Stomach (tissue), 9 donors: ENCODE results near the gene PPFIA1. TPM values are rescaled to one million over a fixed set of nuclear protein-coding genes. Genes with fewer than 3 reads are reported as not detected.
"Not testable (repeated sequence)": the region's sequence is repeated elsewhere in the genome, so short reads cannot be mapped to it uniquely, and the experiment has no call there.

Source experiments
- DNase-seq, 2 donors: peaks; one replicate each; pipeline versions ENCODE4 v3.0.0 to v3.0.0-alpha.2; 2013 to 2019
- H3K27ac ChIP-seq, 5 donors: fragments of 200-600 bp in 4 of 5; sonication (generic) in 4 of 5; one replicate each; pipeline ENCODE4 v1.5.1; 2013 to 2019; ENCODE audit warnings: mild to moderate bottlenecking in 1 of 5, moderate library complexity in 1 of 5
- H3K27me3 ChIP-seq, 3 donors: fragments of 200-600 bp; sonication (generic); one replicate each; pipeline ENCODE4 v1.5.1; 2017 to 2019; ENCODE audit warnings: mixed run types in 1 of 3
- H3K36me3 ChIP-seq, 4 donors: fragments of 200-600 bp; sonication (generic); 1 replicate in 3 of 4; 2 replicates in 1 of 4; pipeline ENCODE4 v1.5.1; 2016 to 2019
- H3K4me1 ChIP-seq, 4 donors: fragments of 200-600 bp; sonication (generic); one replicate each; pipeline ENCODE4 v1.5.1; 2016 to 2019
- H3K4me3 ChIP-seq, 4 donors: fragments of 200-600 bp; sonication (generic) in 3 of 4; one replicate each; pipeline ENCODE4 v1.5.1; 2016 to 2019; ENCODE audit warnings: mild to moderate bottlenecking in 1 of 4
- H3K9me3 ChIP-seq, 4 donors: fragments of 200-600 bp; sonication (generic); one replicate each; pipeline ENCODE4 v1.5.1; 2016 to 2019
- CTCF ChIP-seq, 7 experiments: fragments of 450-650 bp in 4 of 7; fragments of 200-600 bp in 3 of 7; sonication (generic) in 3 of 7; IDR thresholded peaks; one replicate each; pipeline ENCODE4 v1.5.1; 2016 to 2019; ENCODE audit warnings: antibody characterized with exemption in 7 of 7, control low read depth in 2 of 7, mild to moderate bottlenecking in 1 of 7
- EP300 ChIP-seq: sonication (generic); formaldehyde crosslinking; IDR thresholded peaks from one replicate; pipeline ENCODE4 v1.6.1; 2017; ENCODE audit warnings: antibody characterized with exemption
- POLR2A ChIP-seq, 4 donors: fragments of 450-650 bp; IDR thresholded peaks; one replicate each; pipeline ENCODE4 v1.6.1; 2016; ENCODE audit warnings: antibody characterized with exemption in 4 of 4, control low read depth in 2 of 4, mild to moderate bottlenecking in 1 of 4, moderate library complexity in 1 of 4
- POLR2AphosphoS5 ChIP-seq, 3 donors: sonication (generic); formaldehyde crosslinking; IDR thresholded peaks; one replicate each; pipeline ENCODE4 v1.6.1; 2016; ENCODE audit warnings: antibody characterized with exemption in 3 of 3
- WGBS, 5 donors: extraction: QIAGEN DNeasy Blood & Tissue Kit in 3 of 5; methylation state at CpG; one replicate each; pipeline versions ENCODE4 v1.1.5 to v1.1.7; 2013 to 2018; 5-methylcytosine and 5-hydroxymethylcytosine counted together
- intact Hi-C: fragments of 100-400 bp; cut with DNase I; formaldehyde crosslinking; loops from one replicate; pipeline ENCODE4 v1.15.1; 2023; ENCODE audit warnings: low total_unique reads
- polyA plus RNA-seq, 3 donors: library from polyadenylated mRNA; stranded (reverse); fragments of 200-250 nt; gene quantifications; one replicate each; pipeline ENCODE4 v1.2.3, GENCODE V29; 2013
- total RNA-seq, 5 donors: library from RNA; depleted of rRNA; stranded (reverse); fragments of >200 nt; gene quantifications; one replicate each; pipeline versions ENCODE4 v1.1.0 to v1.2.3, GENCODE V29; 2014 to 2016
- donor health status: healthy with polysubstance abuse.
- donor health status: Bipolar disorder and iron deficiency.
- donor health status: healthy.

PPFIA1 gene
- total and polyA plus RNA-seq, 8 donors = 10.8 to 108 (median 35.5) TPM

- TF ChIP-seq POLR2A (IDR thresholded peaks at IDR 0.05) = no peak
- no peak for TF ChIP-seq POLR2AphosphoS5 (IDR thresholded peaks at IDR 0.05)
- no peak for TF ChIP-seq EP300
- no peak for TF ChIP-seq CTCF (IDR thresholded peaks at IDR 0.05)
These were observed 133.8 kb downstream of the PPFIA1 start for GRCh38 chr11:70404244-70404643.

DNA sequence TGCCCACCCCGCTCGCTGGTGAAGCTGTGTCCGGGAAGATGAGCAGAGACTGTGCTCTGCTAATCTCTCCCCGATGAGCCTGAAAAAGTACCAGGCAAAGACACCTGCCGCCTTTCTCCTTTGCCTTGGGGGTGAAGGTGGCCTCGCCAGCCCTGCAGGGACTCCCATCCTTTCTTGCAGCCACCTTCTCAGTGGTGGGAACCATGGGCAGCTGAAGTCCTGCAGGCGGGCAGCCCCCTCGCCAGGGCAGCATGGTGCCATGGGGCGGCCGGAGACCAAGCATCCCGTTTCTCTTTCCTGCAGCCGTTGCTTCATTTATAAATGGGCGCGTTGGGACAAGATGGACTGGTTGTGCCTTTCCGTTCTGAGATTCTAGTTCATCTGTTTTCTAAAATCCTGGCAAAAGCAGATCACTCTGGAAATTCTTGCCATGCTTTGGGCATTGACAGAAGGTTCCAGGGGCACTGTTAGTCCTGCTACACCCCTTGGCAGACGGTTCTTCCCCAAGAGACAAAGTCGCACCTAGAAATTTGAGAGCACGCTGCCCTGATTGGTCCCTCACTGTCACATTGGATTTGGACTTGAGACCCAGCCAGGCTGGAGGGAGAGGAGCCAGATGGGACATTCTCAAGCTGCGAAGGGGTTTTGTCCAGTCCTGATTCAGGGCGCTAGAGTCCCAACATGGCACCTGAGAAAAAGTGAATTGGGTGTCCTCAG is 135.3 kb downstream of the PPFIA1 start:
- Histone ChIP-seq H3K9me3 (no peaks in the 10 kb centered on the region), H3K4me3 (no peak overlapping the region), H3K27ac (no peak overlapping the region), H3K36me3 (peaks cover 34 to 62% (median 59%) of the 10 kb centered on the region in 4 donors), H3K4me1 (peaks cover 7 to 20% (median 13%) of the 10 kb centered on the region in 4 donors), H3K27me3 (peaks cover 0 to 5% (median 0%) of the 10 kb centered on the region in 3 donors)
- no peak for TF ChIP-seq POLR2AphosphoS5 (IDR thresholded peaks at IDR 0.05)
- no peak for TF ChIP-seq POLR2A (IDR thresholded peaks at IDR 0.05)
- no peak for TF ChIP-seq EP300
- TF ChIP-seq CTCF (IDR thresholded peaks at IDR 0.05) = no peak
- WGBS, 5 donors = 91 to 94% (median 92%) methylated on average over 20 of the region's 20 CpGs
- DNase-seq = no peak
- intact Hi-C loops = no loop called here

More at GRCh38 chr11:70404244-70404643, 133.8 kb downstream of the PPFIA1 start:
- H3K27ac ChIP-seq = no peak overlapping the region
- no peaks in the 10 kb centered on the region for H3K9me3 ChIP-seq
- H3K4me1 ChIP-seq = peaks cover 17 to 36% (median 29%) of the 10 kb centered on the region in 4 donors
- no peak overlapping the region for H3K4me3 ChIP-seq
- DNase-seq = no peak
- H3K36me3 ChIP-seq = peaks cover 21 to 46% (median 43%) of the 10 kb centered on the region in 4 donors
- peaks cover 0 to 7% (median 0%) of the 10 kb centered on the region in 3 donors for H3K27me3 ChIP-seq
- intact Hi-C loops = no loop called here
- WGBS, 5 donors = 87 to 90% (median 88%) methylated on average over 11 of the region's 11 CpGs

- 82 to 95% (median 89%) methylated on average over 13 of the region's 13 CpGs for WGBS, 5 donors
- no peak for TF ChIP-seq EP300
- TF ChIP-seq POLR2AphosphoS5 (IDR thresholded peaks at IDR 0.05) = no peak
- no peak for TF ChIP-seq POLR2A (IDR thresholded peaks at IDR 0.05)
- no peak for TF ChIP-seq CTCF (IDR thresholded peaks at IDR 0.05)
- no peak overlapping the region for H3K27ac ChIP-seq
- peaks cover 45 to 75% (median 71%) of the 10 kb centered on the region in 4 donors for H3K36me3 ChIP-seq
- peaks cover 0 to 7% (median 7%) of the 10 kb centered on the region in 4 donors for H3K4me1 ChIP-seq
- DNase-seq = no peak
- intact Hi-C loops = no loop called here
- no peaks in the 10 kb centered on the region for H3K9me3 ChIP-seq
- H3K4me3 ChIP-seq = no peak overlapping the region
- peaks cover 0 to 5% (median 0%) of the 10 kb centered on the region in 3 donors for H3K27me3 ChIP-seq
These were observed 136.6 kb downstream of the PPFIA1 start for GRCh38 chr11:70407121-70407520.

DNA sequence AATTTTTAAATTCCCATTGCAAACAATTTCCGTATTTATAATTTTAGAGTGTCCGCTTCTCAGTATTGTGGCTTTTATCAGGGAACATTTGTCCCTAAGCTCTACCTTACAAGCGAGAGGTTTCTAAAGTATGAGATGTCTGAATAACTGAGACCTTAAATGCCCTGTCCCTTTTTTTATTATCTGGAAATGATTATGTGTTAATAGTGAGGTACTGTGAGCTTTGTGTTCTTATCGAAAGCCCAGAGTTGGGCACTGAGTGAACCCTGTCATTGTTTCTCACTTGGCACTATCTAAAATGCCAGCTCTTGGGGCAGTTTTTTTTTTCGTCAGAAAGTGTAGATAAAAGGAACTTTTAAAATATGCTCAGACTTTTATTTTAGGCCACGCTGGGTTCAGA is 137.3 kb downstream of the PPFIA1 start:
- H3K27ac ChIP-seq = no peak overlapping the region
- H3K9me3 ChIP-seq = no peaks in the 10 kb centered on the region
- intact Hi-C loops = no loop called here
- H3K4me1 ChIP-seq = peaks cover 0 to 1% (median under 1%) of the 10 kb centered on the region in 4 donors
- H3K4me3 ChIP-seq = no peak overlapping the region
- peaks cover 52 to 82% (median 78%) of the 10 kb centered on the region in 4 donors for H3K36me3 ChIP-seq
- TF ChIP-seq POLR2AphosphoS5 (IDR thresholded peaks at IDR 0.05) = no peak
- no peak for TF ChIP-seq CTCF (IDR thresholded peaks at IDR 0.05)
- TF ChIP-seq POLR2A (IDR thresholded peaks at IDR 0.05) = no peak
- TF ChIP-seq EP300 = no peak
- no peak for DNase-seq
- peaks cover 0 to 5% (median 0%) of the 10 kb centered on the region in 3 donors for H3K27me3 ChIP-seq
- 81 to 95% (median 86%) methylated on average over 6 of the region's 6 CpGs for WGBS, 5 donors

DNA sequence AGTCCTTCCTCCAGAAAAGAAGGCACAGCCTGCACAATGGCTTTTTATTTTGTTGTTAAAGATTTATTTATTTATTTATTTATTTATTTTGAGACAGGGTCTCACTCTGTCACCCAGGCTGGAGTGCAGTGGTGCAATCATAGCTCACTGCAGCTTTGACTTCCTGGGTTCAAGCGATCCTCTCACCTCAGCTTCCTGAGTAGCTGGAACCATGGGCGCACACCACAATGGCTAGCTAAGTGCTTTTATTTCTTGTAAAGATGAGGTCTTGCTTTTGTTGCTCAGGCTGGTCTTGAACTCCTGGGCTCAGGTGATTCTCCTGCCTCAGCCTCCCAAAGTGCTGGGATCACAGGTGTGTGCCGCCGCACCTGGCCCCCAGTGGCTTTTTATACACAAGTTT is 137.8 kb downstream of the PPFIA1 start:
- H3K27me3 ChIP-seq, DNase-seq, H3K27ac ChIP-seq, H3K9me3 ChIP-seq, H3K4me1 ChIP-seq, H3K4me3 ChIP-seq, intact Hi-C loops: not testable (repeated sequence)
- H3K36me3 ChIP-seq = peaks cover 57 to 87% (median 83%) of the 10 kb centered on the region in 4 donors
- WGBS, 5 donors = 83 to 98% (median 94%) methylated on average over 4 of the region's 4 CpGs
